GM12865 (cell line): ENCODE data around the gene UNC45A.
"Not testable (repeated sequence)": the region's sequence is repeated elsewhere in the genome, so short reads cannot be mapped to it uniquely, and the experiment has no call there.

ENCODE experiments used
- DNase-seq: peaks from one replicate; pipeline ENCODE4 v3.0.0; 2010; ENCODE audit warnings: low read depth
- H3K4me3 ChIP-seq: 2 replicates; pipeline ENCODE4 v1.5.1; 2011; ENCODE audit warnings: mild to moderate bottlenecking, low read depth, low read length, control low read depth
- TF ChIP-seq, protein P1 (sequence below): IDR thresholded peaks from 2 replicates; pipeline ENCODE4 v1.5.1; 2011; ENCODE audit warnings: low read length, control low read depth, low read depth, inconsistent platforms; ENCODE audit not compliant: insufficient read depth; ENCODE audit errors: missing control alignments

UNC45A gene

DNA sequence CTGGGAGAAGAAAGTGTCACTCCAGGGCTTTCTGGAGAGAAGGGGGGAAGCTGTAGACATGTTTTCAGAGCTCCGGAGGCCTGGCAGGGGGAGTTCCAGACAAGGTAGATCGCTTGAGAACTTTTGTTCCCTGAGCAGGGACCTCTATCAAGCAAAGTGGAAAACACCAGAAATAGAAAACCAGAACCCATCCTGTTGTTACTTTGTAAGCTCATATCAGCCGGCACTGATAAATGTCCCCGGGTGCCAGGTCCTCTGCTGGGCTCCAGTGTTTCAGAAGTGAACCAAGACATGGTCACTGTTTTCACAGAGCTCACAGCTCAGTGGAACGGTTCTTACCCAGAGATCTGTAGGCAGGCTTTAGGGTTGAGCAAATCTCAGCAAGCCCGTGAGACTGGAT is 16.2 kb upstream of the UNC45A start:
- H3K4me3 ChIP-seq = no peak overlapping the region
- TF ChIP-seq, protein P1, sequence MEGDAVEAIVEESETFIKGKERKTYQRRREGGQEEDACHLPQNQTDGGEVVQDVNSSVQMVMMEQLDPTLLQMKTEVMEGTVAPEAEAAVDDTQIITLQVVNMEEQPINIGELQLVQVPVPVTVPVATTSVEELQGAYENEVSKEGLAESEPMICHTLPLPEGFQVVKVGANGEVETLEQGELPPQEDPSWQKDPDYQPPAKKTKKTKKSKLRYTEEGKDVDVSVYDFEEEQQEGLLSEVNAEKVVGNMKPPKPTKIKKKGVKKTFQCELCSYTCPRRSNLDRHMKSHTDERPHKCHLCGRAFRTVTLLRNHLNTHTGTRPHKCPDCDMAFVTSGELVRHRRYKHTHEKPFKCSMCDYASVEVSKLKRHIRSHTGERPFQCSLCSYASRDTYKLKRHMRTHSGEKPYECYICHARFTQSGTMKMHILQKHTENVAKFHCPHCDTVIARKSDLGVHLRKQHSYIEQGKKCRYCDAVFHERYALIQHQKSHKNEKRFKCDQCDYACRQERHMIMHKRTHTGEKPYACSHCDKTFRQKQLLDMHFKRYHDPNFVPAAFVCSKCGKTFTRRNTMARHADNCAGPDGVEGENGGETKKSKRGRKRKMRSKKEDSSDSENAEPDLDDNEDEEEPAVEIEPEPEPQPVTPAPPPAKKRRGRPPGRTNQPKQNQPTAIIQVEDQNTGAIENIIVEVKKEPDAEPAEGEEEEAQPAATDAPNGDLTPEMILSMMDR = no peak
- DNase-seq = no peak

DNA sequence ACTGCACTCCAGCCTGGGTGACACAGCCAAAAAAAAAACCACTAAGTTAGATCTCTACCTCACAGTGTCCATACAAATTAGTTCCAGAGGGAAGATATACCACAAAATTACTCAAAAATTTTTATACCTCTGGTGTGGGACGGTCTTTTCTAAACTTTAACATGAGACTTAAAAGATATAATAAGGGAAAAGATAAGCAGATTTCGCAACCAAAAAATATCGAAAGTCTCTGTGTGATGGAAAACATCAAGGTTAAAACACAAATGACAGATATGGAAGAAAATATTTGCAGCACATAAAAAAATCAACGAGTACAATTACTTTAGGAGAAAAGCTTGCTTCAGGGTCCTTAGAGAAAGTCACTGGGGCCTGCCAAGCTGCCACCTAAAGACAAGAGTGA is 13.2 kb upstream of the UNC45A start:
- no peak overlapping the region for H3K4me3 ChIP-seq
- no peak for DNase-seq
- TF ChIP-seq, protein P1 = no peak

DNA sequence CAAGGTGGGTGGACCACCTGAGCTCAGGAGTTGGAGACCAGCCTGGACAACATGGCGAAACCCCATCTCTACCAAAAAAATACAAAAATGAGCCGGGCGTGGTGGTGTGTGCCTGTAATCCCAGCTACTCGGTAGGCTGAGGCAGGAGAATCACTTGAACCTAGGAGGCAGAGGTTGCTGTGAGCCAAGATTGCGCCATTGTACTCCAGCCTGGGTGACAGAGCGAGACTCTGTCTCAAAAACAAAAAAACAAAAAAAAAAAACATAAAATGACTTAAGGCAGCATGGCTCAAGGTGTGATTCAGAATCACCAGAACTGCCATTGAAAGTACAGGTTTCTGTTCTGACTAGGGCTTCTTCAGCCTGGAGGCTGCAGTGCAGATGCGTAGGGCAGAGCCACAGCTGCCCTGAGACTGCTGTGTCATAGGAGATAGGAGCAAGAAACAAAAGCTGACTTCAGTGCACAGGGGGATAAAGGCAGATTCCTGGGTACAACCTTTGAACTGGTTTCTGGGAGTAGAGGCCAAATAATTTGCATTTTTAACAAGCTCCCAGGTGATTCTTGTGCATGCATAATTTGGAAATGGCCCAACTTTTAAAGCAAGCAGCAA is 12.3 kb upstream of the UNC45A start:
- not testable (repeated sequence) for H3K4me3 ChIP-seq
- DNase-seq = peak; percentile 87

DNA sequence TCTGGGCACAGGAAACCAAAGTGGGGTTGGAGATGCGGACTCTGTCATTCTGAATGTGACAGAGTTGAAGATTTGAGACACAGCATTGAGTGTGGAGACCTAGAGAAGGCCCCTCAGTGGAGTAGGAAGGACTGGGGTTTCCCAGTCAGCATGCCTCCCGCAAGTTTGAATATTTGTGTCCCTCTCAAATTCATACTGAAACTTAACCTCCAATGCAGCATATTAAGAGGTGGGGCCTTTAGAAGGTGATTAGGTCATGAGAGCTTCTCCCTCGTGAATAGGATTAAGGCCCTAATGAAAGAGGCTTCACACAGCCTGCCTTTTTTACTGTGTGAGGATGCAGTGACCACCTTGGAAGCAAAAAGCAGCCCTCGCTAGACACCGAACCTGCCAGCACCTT is 10.7 kb upstream of the UNC45A start:
- TF ChIP-seq, protein P1 = no peak
- peak; percentile 83 for DNase-seq
- H3K4me3 ChIP-seq = peak overlapping the region; percentile 32; the same call in 1 of the 2 replicates

DNA sequence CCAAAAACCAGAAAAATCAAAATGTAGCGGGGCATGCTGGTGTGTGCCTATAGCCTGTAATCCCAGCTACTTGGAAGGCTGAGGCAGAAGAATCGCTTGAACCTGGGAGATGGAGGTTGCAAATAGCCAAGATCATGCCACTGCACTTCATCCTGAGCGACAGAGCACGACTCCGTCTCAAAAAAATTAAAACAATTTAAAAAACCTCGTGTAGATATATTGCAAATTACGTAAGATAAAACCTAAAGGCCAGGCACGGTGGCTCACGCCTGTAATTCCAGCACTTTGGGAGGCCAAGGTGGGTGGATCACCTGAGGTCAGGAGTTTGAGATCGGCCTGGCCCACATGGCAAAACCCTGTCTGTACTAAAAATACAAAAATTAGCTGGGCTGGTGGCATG is 8.3 kb upstream of the UNC45A start:
- not testable (repeated sequence) for DNase-seq

DNA sequence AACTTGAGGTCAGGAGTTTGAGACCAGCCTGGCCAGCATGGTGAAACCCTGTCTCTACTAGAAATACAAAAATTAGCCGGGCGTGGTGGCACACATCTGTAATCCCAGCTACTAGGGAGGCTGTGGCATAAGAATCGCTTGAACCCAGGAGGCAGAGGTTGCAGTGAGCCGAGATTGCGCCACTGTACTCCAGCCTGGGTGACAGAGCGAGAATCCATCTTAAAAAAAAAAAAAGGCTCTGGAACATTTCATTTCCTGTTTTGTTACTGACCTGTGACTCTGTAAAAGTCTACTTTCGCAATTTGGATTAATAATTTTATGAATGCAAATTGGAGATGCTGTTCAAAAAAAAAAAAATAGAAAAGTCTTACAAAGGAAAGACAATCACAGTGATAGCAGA is 7.0 kb upstream of the UNC45A start:
- not testable (repeated sequence) for DNase-seq, H3K4me3 ChIP-seq

More for the DNA sequence above, 8.3 kb upstream of the UNC45A start:
- not testable (repeated sequence) for H3K4me3 ChIP-seq

DNA sequence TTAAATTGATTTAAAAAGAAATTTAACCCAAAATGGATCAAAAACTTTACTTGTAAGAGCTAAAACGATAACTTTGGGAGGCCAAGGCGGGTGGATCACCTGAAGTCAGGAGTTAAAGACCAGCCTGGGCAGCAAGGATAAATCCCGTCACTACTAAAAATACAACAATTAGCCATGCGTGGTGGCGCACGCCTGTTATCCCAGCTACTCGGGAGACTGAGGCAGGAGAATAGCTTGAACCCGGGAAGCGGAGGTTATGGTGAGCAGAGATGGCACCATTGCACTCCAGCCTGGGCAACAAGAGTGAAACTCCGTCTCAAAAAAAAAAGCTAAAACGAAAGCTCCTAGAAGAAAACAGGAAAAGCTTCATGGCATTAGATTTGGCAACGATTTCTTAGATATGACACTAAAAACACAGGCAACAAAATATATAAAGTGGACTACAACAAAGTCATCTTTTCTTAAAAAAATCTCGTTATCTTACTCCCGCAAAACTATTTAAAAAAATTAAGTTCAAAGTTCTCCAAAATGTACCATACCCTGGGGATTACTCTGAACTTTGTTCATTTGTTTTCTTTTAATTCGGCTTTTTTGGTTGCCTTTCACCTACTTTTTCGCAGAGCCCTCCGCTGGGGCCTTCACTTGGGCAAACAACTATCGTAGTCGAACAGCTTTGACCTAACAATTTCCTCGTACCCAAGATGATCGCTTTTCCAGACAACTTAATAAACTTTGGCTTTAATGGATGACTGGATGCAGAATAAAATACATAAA is 5.7 kb upstream of the UNC45A start:
- TF ChIP-seq, protein P1 = no peak
- no peak for DNase-seq
- H3K4me3 ChIP-seq = peak overlapping the region; percentile 85

- H3K4me3 ChIP-seq = peak overlapping the region; percentile 85
- TF ChIP-seq, protein P1 = no peak
- DNase-seq = peak; percentile 39
These were observed 4.1 kb upstream of the UNC45A start for GRCh38 chr15:90930861-90931574.
